H1 (cell line): ENCODE measurements around the gene RIPPLY3.

Experiments
- ASH2L ChIP-seq: fragments of 200-600, 300-600 bp; sonication (generic); IDR thresholded peaks from one replicate; pipeline ENCODE4 v1.7.1; 2017; ENCODE audit warnings: low read length
- BACH1 ChIP-seq: IDR thresholded peaks from 2 replicates; pipeline ENCODE4 v1.6.1; 2012; ENCODE audit warnings: low read length, improper control_type of control experiment
- CHD2 ChIP-seq: IDR thresholded peaks from 2 replicates; pipeline ENCODE4 v1.6.1; 2012; ENCODE audit warnings: low read length, improper control_type of control experiment
- EP300 ChIP-seq, 2 experiments: IDR thresholded peaks; 1 replicate in 1 of 2; 2 replicates in 1 of 2; pipeline ENCODE4 v1.6.1; 2011 to 2012; ENCODE audit warnings: low read depth in 2 of 2, low read length in 2 of 2, mild to moderate bottlenecking in 2 of 2, borderline replicate concordance in 1 of 2, inconsistent platforms in 1 of 2, moderate library complexity in 1 of 2
- MAFK ChIP-seq: IDR thresholded peaks from 2 replicates; pipeline ENCODE4 v1.6.1; 2012; ENCODE audit warnings: low read depth, mild to moderate bottlenecking, improper control_type of control experiment, low read length
- POLR2A ChIP-seq, 2 experiments: IDR thresholded peaks; 1 replicate in 1 of 2; 2 replicates in 1 of 2; pipeline ENCODE4 v1.6.1; 2011; ENCODE audit warnings: low read depth in 2 of 2, low read length in 2 of 2, mild to moderate bottlenecking in 2 of 2; ENCODE audit errors: control extremely low read depth in 1 of 2
- POLR2AphosphoS5 ChIP-seq: IDR thresholded peaks from 2 replicates; pipeline ENCODE4 v1.6.1; 2011; ENCODE audit warnings: low read depth, low read length
- TF ChIP-seq, protein P1 (sequence below), 3 experiments: IDR thresholded peaks; 1 replicate in 2 of 3; 2 replicates in 1 of 3; pipeline versions ENCODE4 v1.5.1 to v1.6.1; 2011; ENCODE audit warnings: low read length in 3 of 3, mild to moderate bottlenecking in 3 of 3, inconsistent platforms in 2 of 3, low read depth in 1 of 3, moderate library complexity in 1 of 3; ENCODE audit not compliant: insufficient read depth in 1 of 3; ENCODE audit errors: control extremely low read depth in 1 of 3
- TF ChIP-seq, protein P2 (sequence below): IDR thresholded peaks from 2 replicates; pipeline ENCODE4 v1.6.1; 2012; ENCODE audit warnings: inconsistent platforms

GRCh38 chr21:37040212-37040611 lies 33.7 kb downstream of the RIPPLY3 start:
- TF ChIP-seq, protein P1, sequence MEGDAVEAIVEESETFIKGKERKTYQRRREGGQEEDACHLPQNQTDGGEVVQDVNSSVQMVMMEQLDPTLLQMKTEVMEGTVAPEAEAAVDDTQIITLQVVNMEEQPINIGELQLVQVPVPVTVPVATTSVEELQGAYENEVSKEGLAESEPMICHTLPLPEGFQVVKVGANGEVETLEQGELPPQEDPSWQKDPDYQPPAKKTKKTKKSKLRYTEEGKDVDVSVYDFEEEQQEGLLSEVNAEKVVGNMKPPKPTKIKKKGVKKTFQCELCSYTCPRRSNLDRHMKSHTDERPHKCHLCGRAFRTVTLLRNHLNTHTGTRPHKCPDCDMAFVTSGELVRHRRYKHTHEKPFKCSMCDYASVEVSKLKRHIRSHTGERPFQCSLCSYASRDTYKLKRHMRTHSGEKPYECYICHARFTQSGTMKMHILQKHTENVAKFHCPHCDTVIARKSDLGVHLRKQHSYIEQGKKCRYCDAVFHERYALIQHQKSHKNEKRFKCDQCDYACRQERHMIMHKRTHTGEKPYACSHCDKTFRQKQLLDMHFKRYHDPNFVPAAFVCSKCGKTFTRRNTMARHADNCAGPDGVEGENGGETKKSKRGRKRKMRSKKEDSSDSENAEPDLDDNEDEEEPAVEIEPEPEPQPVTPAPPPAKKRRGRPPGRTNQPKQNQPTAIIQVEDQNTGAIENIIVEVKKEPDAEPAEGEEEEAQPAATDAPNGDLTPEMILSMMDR (IDR thresholded peaks at IDR 0.05; ENCODE audit: control extremely low read depth in 1 of 3, insufficient read depth in 1 of 3, low read depth in 1 of 3, low read length in 3 of 3) = no peak
- TF ChIP-seq, protein P2, sequence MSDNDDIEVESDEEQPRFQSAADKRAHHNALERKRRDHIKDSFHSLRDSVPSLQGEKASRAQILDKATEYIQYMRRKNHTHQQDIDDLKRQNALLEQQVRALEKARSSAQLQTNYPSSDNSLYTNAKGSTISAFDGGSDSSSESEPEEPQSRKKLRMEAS = no peak
- no peak for TF ChIP-seq EP300 (IDR thresholded peaks at IDR 0.05; ENCODE audit: borderline replicate concordance in 1 of 2, low read depth in 2 of 2, low read length in 2 of 2)
- TF ChIP-seq MAFK = no peak
- TF ChIP-seq POLR2AphosphoS5 = no peak
- no peak for TF ChIP-seq CHD2
- no peak for TF ChIP-seq ASH2L
- TF ChIP-seq BACH1 = no peak
- no peak for TF ChIP-seq POLR2A (IDR thresholded peaks at IDR 0.05; ENCODE audit: control extremely low read depth in 1 of 2, low read depth in 2 of 2, low read length in 2 of 2)
